ENCODE results near the gene KIF26B.

KIF26B gene

DNA sequence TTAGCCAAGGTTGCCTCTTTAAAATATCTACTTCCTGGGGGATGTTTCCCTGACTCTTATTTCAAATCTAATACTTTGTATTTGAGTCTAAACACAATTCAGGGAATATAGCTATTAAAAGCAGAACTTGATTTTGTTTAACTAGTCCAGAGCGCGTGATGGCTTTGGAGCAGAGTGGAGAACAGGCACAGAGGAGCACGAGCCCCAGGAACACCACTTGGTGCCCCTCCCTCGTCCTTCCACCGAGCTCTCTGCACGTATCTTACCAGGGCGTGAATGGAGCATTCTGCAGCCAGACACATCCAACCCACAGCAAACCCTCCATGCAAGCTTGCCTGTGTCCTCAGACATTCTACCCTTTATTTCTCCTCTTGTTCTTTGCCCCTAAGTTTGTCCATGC is 14.1 kb downstream of the KIF26B start:
- H3K36me3 ChIP-seq (ENCODE audit: control insufficient read depth, insufficient read depth, low read length) = no peaks in the 10 kb centered on the region
- no peak overlapping the region for H3K4me3 ChIP-seq (ENCODE audit: insufficient read depth, low read depth, low read length)
- H3K27ac ChIP-seq (ENCODE audit: insufficient read depth, low read depth, low read length, poor library complexity, severe bottlenecking) = no peak overlapping the region
- H3K4me1 ChIP-seq (ENCODE audit: control insufficient read depth, insufficient read depth, low read length) = no peaks in the 10 kb centered on the region
- 90 to 96% methylated on average over 7 of the region's 7 CpGs for WGBS, 2 experiments
- H3K27me3 ChIP-seq (ENCODE audit: control insufficient read depth, insufficient read depth, low read length, poor library complexity, severe bottlenecking) = no peaks in the 10 kb centered on the region
- H3K9me3 ChIP-seq (ENCODE audit: control insufficient read depth, low read length) = no peaks in the 10 kb centered on the region

DNA sequence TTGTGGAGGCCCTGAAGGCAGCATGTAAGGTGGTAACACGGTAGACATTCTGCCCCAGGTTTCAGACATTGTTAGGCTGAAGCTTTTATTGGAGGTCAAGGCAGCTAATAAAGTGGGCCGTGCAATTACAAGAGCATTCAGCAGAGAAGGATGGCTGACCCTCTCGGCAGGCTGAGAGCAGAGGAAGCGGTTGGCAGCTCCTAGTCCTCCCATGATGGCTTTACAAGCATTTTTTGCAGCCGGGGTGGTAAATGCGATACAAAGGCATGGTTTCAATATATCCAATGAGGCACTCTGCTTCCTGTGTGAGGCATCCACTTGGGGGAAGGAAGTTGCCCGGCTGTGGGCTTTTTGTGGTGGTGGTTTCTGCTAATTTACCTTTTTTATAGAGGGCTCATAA is 14.6 kb downstream of the KIF26B start:
- Histone ChIP-seq H3K4me3 (ENCODE audit: insufficient read depth, low read depth, low read length) (no peak overlapping the region), H3K9me3 (ENCODE audit: control insufficient read depth, low read length) (no peaks in the 10 kb centered on the region), H3K4me1 (ENCODE audit: control insufficient read depth, insufficient read depth, low read length) (no peaks in the 10 kb centered on the region), H3K27me3 (ENCODE audit: control insufficient read depth, insufficient read depth, low read length, poor library complexity, severe bottlenecking) (no peaks in the 10 kb centered on the region), H3K36me3 (ENCODE audit: control insufficient read depth, insufficient read depth, low read length) (no peaks in the 10 kb centered on the region), H3K27ac (ENCODE audit: insufficient read depth, low read depth, low read length, poor library complexity, severe bottlenecking) (no peak overlapping the region)
- 86 to 92% methylated on average over 7 of the region's 7 CpGs for WGBS, 2 experiments

DNA sequence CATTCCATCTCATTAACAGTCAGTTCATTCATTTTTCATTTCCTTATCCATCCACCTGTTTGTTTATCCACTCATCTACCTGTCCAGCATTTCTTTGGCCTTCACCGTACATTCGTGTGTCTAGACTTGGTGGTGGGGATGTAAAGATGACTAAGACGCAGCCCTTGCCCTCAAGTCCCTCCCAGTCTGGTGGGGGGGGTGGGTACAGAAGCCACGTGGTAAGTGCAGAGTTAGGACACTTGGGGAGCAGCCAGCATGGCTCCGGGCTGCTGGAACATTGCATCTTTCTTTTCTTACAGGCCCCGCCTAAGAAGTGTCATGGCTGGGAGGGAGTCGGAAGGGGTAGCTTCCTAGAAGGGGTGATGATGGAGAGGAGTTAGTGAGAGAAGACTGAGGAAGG is 17.2 kb downstream of the KIF26B start:
- H3K36me3 ChIP-seq (ENCODE audit: control insufficient read depth, insufficient read depth, low read length) = no peaks in the 10 kb centered on the region
- H3K27ac ChIP-seq (ENCODE audit: insufficient read depth, low read depth, low read length, poor library complexity, severe bottlenecking) = no peak overlapping the region
- no peaks in the 10 kb centered on the region for H3K4me1 ChIP-seq (ENCODE audit: control insufficient read depth, insufficient read depth, low read length)
- whole genome bisulfite sequencing, 2 experiments = 71 to 81% methylated on average over 6 to 7 of the region's 7 CpGs
- no peaks in the 10 kb centered on the region for H3K27me3 ChIP-seq (ENCODE audit: control insufficient read depth, insufficient read depth, low read length, poor library complexity, severe bottlenecking)
- H3K4me3 ChIP-seq (ENCODE audit: insufficient read depth, low read depth, low read length) = no peak overlapping the region
- H3K9me3 ChIP-seq (ENCODE audit: control insufficient read depth, low read length) = no peaks in the 10 kb centered on the region

DNA sequence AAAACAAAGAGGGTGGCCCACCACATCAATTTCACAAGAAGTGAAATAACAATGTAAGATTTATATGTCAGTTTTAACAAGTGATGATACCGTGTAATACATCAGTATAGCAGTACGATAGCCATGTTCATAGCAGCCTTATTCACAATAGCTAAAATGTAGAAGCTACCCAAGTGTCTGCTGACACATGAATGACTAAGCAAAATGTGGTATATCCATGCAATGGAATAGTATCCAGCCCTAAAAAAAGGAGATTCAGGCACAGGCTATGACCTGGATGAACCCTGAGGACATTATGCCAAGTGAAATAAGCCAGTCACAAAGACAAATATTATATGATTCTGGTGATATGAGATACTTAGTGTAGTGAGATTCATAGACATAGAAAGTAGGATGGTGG is 18.0 kb downstream of the KIF26B start:
- H3K36me3 ChIP-seq (ENCODE audit: control insufficient read depth, insufficient read depth, low read length) = no peaks in the 10 kb centered on the region
- H3K4me1 ChIP-seq (ENCODE audit: control insufficient read depth, insufficient read depth, low read length) = no peaks in the 10 kb centered on the region
- H3K27me3 ChIP-seq (ENCODE audit: control insufficient read depth, insufficient read depth, low read length, poor library complexity, severe bottlenecking) = no peaks in the 10 kb centered on the region
- no peaks in the 10 kb centered on the region for H3K9me3 ChIP-seq (ENCODE audit: control insufficient read depth, low read length)
- WGBS, 2 experiments = 98 to 100% methylated on average over 2 of the region's 2 CpGs
- H3K4me3 ChIP-seq (ENCODE audit: insufficient read depth, low read depth, low read length) = no peak overlapping the region
- H3K27ac ChIP-seq (ENCODE audit: insufficient read depth, low read depth, low read length, poor library complexity, severe bottlenecking) = no peak overlapping the region

DNA sequence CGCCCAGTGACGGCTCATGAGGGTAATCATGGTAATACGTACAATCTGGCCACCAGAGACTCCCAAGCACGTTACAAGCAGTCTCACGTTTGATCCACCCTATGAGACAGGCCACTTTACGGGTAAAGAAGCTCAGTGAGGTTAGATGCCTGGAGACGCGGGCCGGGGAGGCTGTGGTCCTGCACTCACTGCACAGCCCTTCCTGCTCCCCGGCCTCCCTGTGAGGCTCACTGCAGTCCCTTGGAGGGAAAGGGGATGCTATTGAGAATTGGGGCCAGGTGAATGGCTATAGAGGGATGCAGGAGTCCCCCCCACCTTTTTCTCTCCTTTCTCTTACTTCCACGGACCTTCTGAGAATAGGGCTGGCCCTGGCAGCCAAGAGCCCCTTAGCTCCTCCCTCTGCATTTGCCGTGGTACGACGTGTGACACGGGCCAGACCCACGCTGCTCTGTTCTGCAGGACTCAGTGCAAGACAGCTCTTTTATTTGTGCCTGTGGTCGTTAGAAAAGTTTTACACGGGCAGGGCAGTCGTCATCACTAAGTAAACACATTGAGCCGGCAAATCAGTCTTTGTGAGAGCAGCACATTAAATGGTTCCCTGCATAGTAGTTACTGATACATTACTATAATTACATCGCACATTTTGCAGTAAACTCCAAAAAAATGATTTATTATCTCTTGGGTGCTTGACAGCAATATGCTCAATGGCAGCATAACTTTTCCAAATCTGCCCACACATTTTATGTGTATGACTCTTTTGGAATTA is 18.8 kb downstream of the KIF26B start:
- Histone ChIP-seq H3K9me3 (ENCODE audit: control insufficient read depth, low read length) (no peaks in the 10 kb centered on the region), H3K27me3 (ENCODE audit: control insufficient read depth, insufficient read depth, low read length, poor library complexity, severe bottlenecking) (no peaks in the 10 kb centered on the region), H3K27ac (ENCODE audit: insufficient read depth, low read depth, low read length, poor library complexity, severe bottlenecking) (no peak overlapping the region), H3K4me3 (ENCODE audit: insufficient read depth, low read depth, low read length) (no peak overlapping the region), H3K4me1 (ENCODE audit: control insufficient read depth, insufficient read depth, low read length) (no peaks in the 10 kb centered on the region), H3K36me3 (ENCODE audit: control insufficient read depth, insufficient read depth, low read length) (no peaks in the 10 kb centered on the region)
- WGBS, 2 experiments = 88 to 90% methylated on average over 21 of the region's 21 CpGs

DNA sequence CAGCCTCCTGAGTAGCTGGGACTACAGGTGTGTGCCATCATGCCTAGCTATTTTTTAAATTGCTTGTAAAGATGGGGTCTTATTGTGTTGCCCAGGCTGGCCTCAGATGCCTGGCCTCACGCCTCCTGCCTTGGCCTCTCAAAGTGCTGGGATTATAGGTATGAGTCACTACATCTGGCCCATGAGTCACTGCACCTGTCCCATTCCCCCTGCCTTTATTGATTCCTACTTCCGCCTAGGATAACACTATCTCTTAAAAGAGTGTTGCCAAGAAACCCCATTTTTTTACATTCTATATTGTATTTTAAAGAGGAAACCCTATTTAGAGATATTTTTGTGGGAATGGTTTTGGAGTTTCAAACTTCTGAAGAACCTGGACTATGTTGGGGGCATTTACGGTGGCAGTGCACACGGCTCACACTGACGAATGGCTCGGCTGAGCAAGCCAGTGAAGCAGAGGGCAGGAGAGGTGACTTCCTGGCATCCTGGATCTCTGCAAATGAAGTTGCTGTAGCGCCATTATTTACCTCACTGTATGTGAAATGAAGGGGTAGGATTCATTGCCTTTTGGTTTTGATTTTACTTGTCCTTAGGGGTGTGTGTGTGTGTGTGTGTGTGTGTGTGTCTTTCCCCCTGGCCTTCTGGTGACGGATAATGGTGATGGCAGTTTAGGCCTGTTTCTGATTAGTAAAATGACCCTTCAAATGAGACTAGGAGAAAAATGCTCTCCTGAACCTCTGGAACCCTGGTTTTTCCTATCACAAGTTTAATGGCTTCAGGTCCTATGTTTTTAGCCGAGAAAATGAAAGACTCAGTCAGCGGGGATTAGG is 22.5 kb downstream of the KIF26B start:
- Histone ChIP-seq H3K4me1 (ENCODE audit: control insufficient read depth, insufficient read depth, low read length) (peaks cover 7% of the 10 kb centered on the region), H3K4me3 (ENCODE audit: insufficient read depth, low read depth, low read length) (no peak overlapping the region), H3K27ac (ENCODE audit: insufficient read depth, low read depth, low read length, poor library complexity, severe bottlenecking) (no peak overlapping the region), H3K9me3 (ENCODE audit: control insufficient read depth, low read length) (no peaks in the 10 kb centered on the region), H3K36me3 (ENCODE audit: control insufficient read depth, insufficient read depth, low read length) (no peaks in the 10 kb centered on the region), H3K27me3 (ENCODE audit: control insufficient read depth, insufficient read depth, low read length, poor library complexity, severe bottlenecking) (no peaks in the 10 kb centered on the region)
- WGBS, 2 experiments = 92 to 95% methylated on average over 10 of the region's 10 CpGs

DNA sequence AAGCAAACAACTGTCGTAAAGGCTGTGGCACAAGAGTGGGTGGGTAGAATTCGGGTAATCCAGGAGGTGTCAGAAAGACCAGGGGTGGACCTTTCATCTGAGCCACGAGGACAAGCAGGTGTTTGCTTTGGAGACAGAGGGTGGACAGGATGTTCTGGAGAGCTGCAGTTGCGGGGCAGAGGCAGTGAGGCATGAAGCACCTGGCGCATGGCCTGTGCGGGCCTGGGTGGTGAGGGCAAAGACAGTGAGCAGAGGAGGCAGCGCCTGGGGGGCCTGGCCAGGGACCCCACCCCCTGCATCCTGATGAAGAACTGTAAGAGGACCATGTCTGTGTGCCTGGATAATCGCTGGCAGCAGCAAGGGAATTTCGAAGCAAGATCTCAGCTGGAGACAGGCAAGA is 24.9 kb downstream of the KIF26B start:
- 78 to 81% methylated on average over 9 of the region's 9 CpGs for WGBS, 2 experiments
- Histone ChIP-seq H3K36me3 (ENCODE audit: control insufficient read depth, insufficient read depth, low read length) (no peaks in the 10 kb centered on the region), H3K4me3 (ENCODE audit: insufficient read depth, low read depth, low read length) (no peak overlapping the region), H3K9me3 (ENCODE audit: control insufficient read depth, low read length) (no peaks in the 10 kb centered on the region), H3K27me3 (ENCODE audit: control insufficient read depth, insufficient read depth, low read length, poor library complexity, severe bottlenecking) (no peaks in the 10 kb centered on the region), H3K4me1 (ENCODE audit: control insufficient read depth, insufficient read depth, low read length) (peaks cover 7% of the 10 kb centered on the region), H3K27ac (ENCODE audit: insufficient read depth, low read depth, low read length, poor library complexity, severe bottlenecking) (no peak overlapping the region)

DNA sequence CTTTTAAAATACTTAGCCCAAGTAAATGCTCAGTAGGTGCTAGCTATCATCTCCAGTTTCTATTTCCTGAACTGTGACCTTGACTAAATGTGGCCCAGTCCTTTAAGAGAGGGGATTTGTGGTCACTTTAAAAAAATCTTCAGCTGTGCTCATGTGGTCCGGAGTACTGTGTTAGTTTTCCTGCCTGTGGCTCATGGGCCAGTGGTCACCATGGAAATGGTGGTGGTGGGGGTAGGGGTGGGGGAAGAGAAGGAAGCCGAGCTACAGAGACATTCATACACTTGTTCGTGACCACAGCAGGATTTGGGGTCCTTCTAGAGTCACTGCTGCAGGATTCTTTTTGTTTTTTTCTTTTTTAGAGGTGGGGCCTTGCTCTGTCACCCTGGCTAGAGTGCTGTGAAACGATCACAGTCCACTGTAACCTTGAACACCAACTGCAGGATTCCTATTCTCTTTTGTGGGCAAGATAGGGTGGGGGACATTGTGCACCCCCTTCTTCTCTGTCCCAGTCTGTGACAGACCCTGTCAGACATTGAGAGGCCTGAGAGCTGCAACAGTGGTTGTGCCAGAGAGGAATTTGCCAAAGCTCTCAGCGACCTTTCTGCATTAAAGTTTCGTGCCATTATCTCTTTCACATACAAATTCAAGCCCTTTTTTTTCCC is 25.8 kb downstream of the KIF26B start:
- 46 to 48% methylated on average over 6 of the region's 6 CpGs for WGBS, 2 experiments
- no peaks in the 10 kb centered on the region for H3K36me3 ChIP-seq (ENCODE audit: control insufficient read depth, insufficient read depth, low read length)
- no peak overlapping the region for H3K4me3 ChIP-seq (ENCODE audit: insufficient read depth, low read depth, low read length)
- H3K27ac ChIP-seq (ENCODE audit: insufficient read depth, low read depth, low read length, poor library complexity, severe bottlenecking) = no peak overlapping the region
- H3K27me3 ChIP-seq (ENCODE audit: control insufficient read depth, insufficient read depth, low read length, poor library complexity, severe bottlenecking) = no peaks in the 10 kb centered on the region
- no peaks in the 10 kb centered on the region for H3K9me3 ChIP-seq (ENCODE audit: control insufficient read depth, low read length)
- H3K4me1 ChIP-seq (ENCODE audit: control insufficient read depth, insufficient read depth, low read length) = peaks cover 7% of the 10 kb centered on the region

DNA sequence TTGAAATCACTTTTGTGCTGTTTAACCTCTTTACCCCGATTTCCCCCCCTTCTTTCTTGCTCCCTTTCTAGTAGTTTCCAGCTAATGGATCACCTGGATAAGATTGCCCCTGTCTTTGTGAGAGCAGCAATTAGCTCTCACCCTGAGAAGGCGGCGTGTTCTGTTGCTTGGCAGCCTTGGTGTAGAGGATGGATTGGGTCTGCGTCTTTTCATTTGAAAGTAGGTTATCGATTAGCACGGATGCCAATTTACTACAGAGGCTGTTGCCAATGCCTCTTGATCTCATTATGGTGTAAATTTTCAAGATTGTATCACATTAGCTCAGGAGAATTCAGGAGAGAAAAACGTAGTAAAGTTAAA is 26.4 kb downstream of the KIF26B start:
- Histone ChIP-seq H3K27me3 (ENCODE audit: control insufficient read depth, insufficient read depth, low read length, poor library complexity, severe bottlenecking) (no peaks in the 10 kb centered on the region), H3K9me3 (ENCODE audit: control insufficient read depth, low read length) (no peaks in the 10 kb centered on the region), H3K4me3 (ENCODE audit: insufficient read depth, low read depth, low read length) (no peak overlapping the region), H3K4me1 (ENCODE audit: control insufficient read depth, insufficient read depth, low read length) (peaks cover 7% of the 10 kb centered on the region), H3K27ac (ENCODE audit: insufficient read depth, low read depth, low read length, poor library complexity, severe bottlenecking) (no peak overlapping the region), H3K36me3 (ENCODE audit: control insufficient read depth, insufficient read depth, low read length) (no peaks in the 10 kb centered on the region)
- 65% methylated on average over 6 to 7 of the region's 7 CpGs for WGBS, 2 experiments

DNA sequence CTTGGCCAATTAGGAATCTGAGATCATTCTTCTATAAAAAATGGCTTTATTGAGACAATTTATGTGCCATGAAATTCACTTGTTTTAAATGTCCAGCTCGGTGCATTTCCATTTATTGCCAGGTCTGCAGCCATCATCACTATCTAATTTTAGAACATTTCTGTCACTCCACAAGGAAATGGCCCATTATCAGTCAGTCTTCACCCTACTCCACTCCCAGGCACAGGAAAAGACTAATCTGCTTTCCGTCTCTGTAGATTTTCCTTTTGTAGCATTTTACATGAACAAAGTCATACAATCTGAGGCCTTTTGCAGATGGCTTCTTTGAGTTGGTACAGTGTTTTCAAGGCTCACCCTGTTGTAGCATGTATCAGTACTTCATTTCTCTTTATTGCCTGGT is 27.2 kb downstream of the KIF26B start:
- Histone ChIP-seq H3K27me3 (ENCODE audit: control insufficient read depth, insufficient read depth, low read length, poor library complexity, severe bottlenecking) (no peaks in the 10 kb centered on the region), H3K4me1 (ENCODE audit: control insufficient read depth, insufficient read depth, low read length) (peaks cover 7% of the 10 kb centered on the region), H3K4me3 (ENCODE audit: insufficient read depth, low read depth, low read length) (no peak overlapping the region), H3K36me3 (ENCODE audit: control insufficient read depth, insufficient read depth, low read length) (no peaks in the 10 kb centered on the region), H3K27ac (ENCODE audit: insufficient read depth, low read depth, low read length, poor library complexity, severe bottlenecking) (no peak overlapping the region), H3K9me3 (ENCODE audit: control insufficient read depth, low read length) (no peaks in the 10 kb centered on the region)
- 93 to 94% methylated on average over 2 of the region's 2 CpGs for WGBS, 2 experiments
